HG03469 (cell line): ENCODE data around the gene ZNF608.

Experiments
- ATAC-seq: cut with Tn5 transposase; IDR thresholded peaks from one replicate; pipeline ENCODE4 v1.9.1; 2021; ENCODE audit warnings: mild to moderate bottlenecking, moderate library complexity, moderate number of reproducible peaks; ENCODE audit not compliant: unreplicated experiment

The ZNF608 gene

GRCh38 chr5:124720593-124720992 is 25.8 kb downstream of the ZNF608 start:
- no peak for ATAC-seq

- no peak for ATAC-seq
These were observed 27.1 kb downstream of the ZNF608 start for GRCh38 chr5:124719113-124719967.

GRCh38 chr5:124718380-124718789 is 28.1 kb downstream of the ZNF608 start:
- no peak for ATAC-seq

GRCh38 chr5:124716169-124716568 is 30.3 kb downstream of the ZNF608 start:
- no peak for ATAC-seq

- ATAC-seq, result no peak
These were observed 31.5 kb downstream of the ZNF608 start for GRCh38 chr5:124714910-124715309.

GRCh38 chr5:124713595-124713994 is 32.8 kb downstream of the ZNF608 start:
- ATAC-seq, result no peak

- ATAC-seq, result no peak
These were observed 33.6 kb downstream of the ZNF608 start for GRCh38 chr5:124712731-124713305.

- no peak for ATAC-seq
These were observed 38.4 kb downstream of the ZNF608 start for GRCh38 chr5:124708086-124708485.

GRCh38 chr5:124707520-124707919 is 38.9 kb downstream of the ZNF608 start:
- ATAC-seq, result peak; percentile 23

- no peak for ATAC-seq
These were observed 39.6 kb downstream of the ZNF608 start for GRCh38 chr5:124706729-124707361.

GRCh38 chr5:124706051-124706450 is 40.4 kb downstream of the ZNF608 start:
- ATAC-seq, result no peak

- no peak for ATAC-seq
These were observed 40.9 kb downstream of the ZNF608 start for GRCh38 chr5:124705577-124705976.

- ATAC-seq, result peak; percentile 75
These were observed 41.7 kb downstream of the ZNF608 start for GRCh38 chr5:124704594-124705284.

GRCh38 chr5:124703995-124704394 is 42.4 kb downstream of the ZNF608 start:
- ATAC-seq, result no peak

- no peak for ATAC-seq
These were observed 43.9 kb downstream of the ZNF608 start for GRCh38 chr5:124702525-124702924.

- no peak for ATAC-seq
These were observed 44.5 kb downstream of the ZNF608 start for GRCh38 chr5:124701873-124702425.

- ATAC-seq, result no peak
These were observed 45.4 kb downstream of the ZNF608 start for GRCh38 chr5:124701016-124701415.

- no peak for ATAC-seq
These were observed 46.1 kb downstream of the ZNF608 start for GRCh38 chr5:124700333-124700732.

- no peak for ATAC-seq
These were observed 47.7 kb downstream of the ZNF608 start for GRCh38 chr5:124698770-124699169.

GRCh38 chr5:124697933-124698591 is 48.4 kb downstream of the ZNF608 start:
- no peak for ATAC-seq
